HepG2 (cell line): ENCODE results near the gene ANK3. TPM values are rescaled to one million over a fixed set of nuclear protein-coding genes. Genes with fewer than 3 reads are reported as not detected.

Experiments
- ATAC-seq: fragments of 200-7000 bp; cut with Tn5 transposase; 3 replicates; pipeline ENCODE4 v1.9.1; 2020; ENCODE audit warnings: mild to moderate bottlenecking, moderate library complexity
- BruUV-seq: library from RNA; stranded (reverse); fragments of 400-500 nt; replicated peaks from 2 replicates; lab custom pipeline; 2021; lab: Mats Ljungman, UMichigan
- CTCF ChIA-PET: fragments of 300-600 bp; formaldehyde crosslinking; extraction: SDS; loops from one replicate; lab custom pipeline; 2021; ENCODE audit warnings: low total read pairs, inconsistent platforms, low intra/inter-chr PET ratio; lab: Yijun Ruan, JAX
- POLR2A ChIA-PET: fragments of 350-600 bp; sonication (Branson Sonifier 250); formaldehyde crosslinking; loops from one replicate; lab custom pipeline; 2020; ENCODE audit warnings: antibody characterized with exemption, inconsistent platforms; lab: Yijun Ruan, JAX
- DNase-seq: peaks from one replicate; pipeline ENCODE4 v3.0.0-alpha.2; 2015; ENCODE audit warnings: low spot score
- FAIRE-seq: peaks from 3 replicates; lab custom pipeline; 2011; peaks lifted over from hg19 to GRCh38; lab: Jason Lieb, UNC
- H2AFZ ChIP-seq: one replicate; pipeline ENCODE4 v1.6.1; 2011; ENCODE audit warnings: low read length, inconsistent platforms
- H3K27ac ChIP-seq: fragments of 300-600 bp; 3 replicates; pipeline ENCODE4 v1.8.0; 2011; ENCODE audit warnings: mixed run types, mild to moderate bottlenecking, mixed read lengths, low read length, inconsistent platforms; ENCODE audit not compliant: insufficient read depth; ENCODE audit errors: extremely low read length
- H3K27me3 ChIP-seq, 2 experiments: fragments of 200-600 bp in 1 of 2; 2 replicates in 1 of 2; 3 replicates in 1 of 2; pipeline versions ENCODE4 v1.6.0 to v1.8.0; 2011; ENCODE audit warnings: low read length in 2 of 2, mild to moderate bottlenecking in 2 of 2, moderate library complexity in 2 of 2, inconsistent platforms in 1 of 2; ENCODE audit not compliant: insufficient read depth in 2 of 2, control insufficient read depth in 1 of 2
- H3K36me3 ChIP-seq, 2 experiments: fragments of 200-600 bp in 1 of 2; replicated peaks in 1 of 2; 2 replicates in 1 of 2; 3 replicates in 1 of 2; pipeline versions ENCODE4 v1.5.1 to v1.8.0; 2011; ENCODE audit warnings: low read length in 2 of 2, inconsistent platforms in 1 of 2; ENCODE audit not compliant: insufficient read depth in 2 of 2, control insufficient read depth in 1 of 2
- H3K4me1 ChIP-seq: 2 replicates; pipeline ENCODE4 v1.5.1; 2012; ENCODE audit warnings: low read length, inconsistent platforms; ENCODE audit not compliant: insufficient read depth
- H3K4me2 ChIP-seq: 2 replicates; pipeline ENCODE4 v1.6.0; 2011; ENCODE audit warnings: low read depth, low read length, inconsistent platforms
- H3K4me3 ChIP-seq, 3 experiments: fragments of 200-600 bp in 1 of 3; sonication (generic), shearing (Covaris generic) in 1 of 3; replicated peaks in 1 of 3; 2 replicates each; pipeline ENCODE4 v1.5.1; 2011 to 2016; ENCODE audit warnings: low read length in 3 of 3, inconsistent platforms in 2 of 3, low read depth in 2 of 3, mild to moderate bottlenecking in 2 of 3, control low read depth in 1 of 3, mixed read lengths in 1 of 3; ENCODE audit not compliant: insufficient read depth in 1 of 3
- H3K79me2 ChIP-seq: one replicate; pipeline ENCODE4 v1.6.1; 2011; ENCODE audit warnings: low read length, inconsistent platforms; ENCODE audit not compliant: insufficient read depth
- H3K9ac ChIP-seq: 2 replicates; pipeline ENCODE4 v1.6.0; 2011; ENCODE audit warnings: mild to moderate bottlenecking, low read depth, low read length, inconsistent platforms; ENCODE audit not compliant: insufficient read depth
- H3K9me3 ChIP-seq: 2 replicates; pipeline ENCODE4 v1.5.1; 2012; ENCODE audit warnings: mild to moderate bottlenecking, low read length
- H4K20me1 ChIP-seq: 2 replicates; pipeline ENCODE4 v1.6.0; 2011; ENCODE audit warnings: inconsistent platforms, mild to moderate bottlenecking, low read length, moderate library complexity; ENCODE audit not compliant: insufficient read depth
- GABPA ChIP-seq, 2 experiments: IDR thresholded peaks; 2 replicates each; pipeline ENCODE4 v1.6.1; 2011 to 2016; ENCODE audit warnings: low read depth in 2 of 2, low read length in 1 of 2, missing biosample characterization in 1 of 2, missing genetic modification characterization in 1 of 2
- HCFC1 ChIP-seq: fragments of 150-350 bp; IDR thresholded peaks from 2 replicates; pipeline ENCODE4 v1.6.1; 2014; ENCODE audit warnings: low read depth, low read length
- HNRNPK ChIP-seq: fragments of 200-400 bp; formaldehyde crosslinking; IDR thresholded peaks from 2 replicates; pipeline ENCODE4 v1.6.1; 2018; ENCODE audit warnings: low read length, low read depth, moderate library complexity, mild to moderate bottlenecking; ENCODE audit not compliant: poor library complexity, severe bottlenecking
- IKZF4 ChIP-seq: sonication (generic); formaldehyde crosslinking; IDR thresholded peaks from 2 replicates; pipeline ENCODE4 v1.5.1; 2020; ENCODE audit warnings: borderline replicate concordance, mild to moderate bottlenecking, low read depth, missing genetic modification reagents; ENCODE audit errors: not compliant biosample characterization
- KDM5B ChIP-seq: sonication (generic); formaldehyde crosslinking; IDR thresholded peaks from 2 replicates; pipeline ENCODE4 v1.4.0; 2020; ENCODE audit warnings: missing genetic modification reagents, mild to moderate bottlenecking, borderline replicate concordance
- RFX5 ChIP-seq: IDR thresholded peaks from 2 replicates; pipeline ENCODE4 v1.6.1; 2011; ENCODE audit warnings: low read depth, low read length, improper control_type of control experiment
- ZBTB8A ChIP-seq: sonication (generic); formaldehyde crosslinking; IDR thresholded peaks from 2 replicates; pipeline ENCODE4 v1.4.0; 2020; ENCODE audit warnings: mild to moderate bottlenecking, low read depth, missing genetic modification reagents, borderline replicate concordance
- ZHX1 ChIP-seq: sonication (generic); formaldehyde crosslinking; IDR thresholded peaks from 2 replicates; pipeline ENCODE4 v1.8.1; 2022; ENCODE audit warnings: low read depth, mild to moderate bottlenecking, missing genetic modification reagents
- ZNF235 ChIP-seq: sonication (generic); formaldehyde crosslinking; IDR thresholded peaks from 2 replicates; pipeline ENCODE4 v1.8.1; 2023; ENCODE audit warnings: mild to moderate bottlenecking, missing genetic modification reagents, borderline replicate concordance
- ZNF432 ChIP-seq: sonication (generic); formaldehyde crosslinking; IDR thresholded peaks from 2 replicates; pipeline ENCODE4 v1.5.0; 2020; ENCODE audit warnings: missing genetic modification reagents, mild to moderate bottlenecking, borderline replicate concordance
- WGBS: methylation state at CpG from one replicate; pipeline ENCODE4 v1.1.6; 2017; ENCODE audit warnings: low lambda C conversion rate; 5-methylcytosine and 5-hydroxymethylcytosine counted together
- in situ Hi-C: cut with HindIII; loops from 2 replicates; pipeline ENCODE4 v1.10.0; 2017; ENCODE audit warnings: low pct_unique_long_range_greater_than_20kb; ENCODE audit not compliant: extremely low pct_ligation_motif_present
- intact Hi-C: fragments of 100-400 bp; cut with micrococcal nuclease; formaldehyde crosslinking; loops from one replicate; pipeline ENCODE4 v1.10.0; 2022; ENCODE audit not compliant: unreplicated experiment
- polyA plus RNA-seq, 8 experiments: library from polyadenylated mRNA; depleted of rRNA in 3 of 8; stranded (reverse) in 7 of 8; unstranded in 1 of 8; fragments of >200 nt; fragmentation: Illumina TruSeq in 4 of 8; extraction: Trizol in 4 of 8; gene quantifications; 2 replicates each; pipeline versions ENCODE4 v1.2.1 to v1.2.3, GENCODE V29; 2011 to 2016; ENCODE audit warnings: low read depth in 4 of 8, missing spikeins in 1 of 8, mixed read lengths in 1 of 8; ENCODE audit not compliant: insufficient read depth in 1 of 8
- total RNA-seq, 5 experiments: library from RNA; depleted of rRNA; stranded (reverse); fragments of >200 nt; fragmentation: Illumina TruSeq; extraction: Trizol; gene quantifications; 2 replicates each; pipeline ENCODE4 v1.2.3, GENCODE V29; 2016; ENCODE audit warnings: low read depth in 1 of 5
- TF ChIP-seq, protein P1 (sequence below): sonication (generic); formaldehyde crosslinking; IDR thresholded peaks from 2 replicates; pipeline ENCODE4 v1.5.0; 2020; ENCODE audit warnings: mild to moderate bottlenecking, missing genetic modification reagents
- TF ChIP-seq, protein P2 (sequence below): sonication (generic); formaldehyde crosslinking; IDR thresholded peaks from 2 replicates; pipeline ENCODE4 v1.5.1; 2020; ENCODE audit warnings: missing genetic modification reagents, mild to moderate bottlenecking, borderline replicate concordance
- TF ChIP-seq, protein P3 (sequence below): sonication (generic); formaldehyde crosslinking; IDR thresholded peaks from 2 replicates; pipeline ENCODE4 v1.4.0; 2020; ENCODE audit warnings: missing genetic modification reagents

The ANK3 gene
- total and polyA plus RNA-seq, 2 of the 13 experiments (the other 11 are each of a cell fraction or from before 2014, with no cell fraction given): not detected

DNA sequence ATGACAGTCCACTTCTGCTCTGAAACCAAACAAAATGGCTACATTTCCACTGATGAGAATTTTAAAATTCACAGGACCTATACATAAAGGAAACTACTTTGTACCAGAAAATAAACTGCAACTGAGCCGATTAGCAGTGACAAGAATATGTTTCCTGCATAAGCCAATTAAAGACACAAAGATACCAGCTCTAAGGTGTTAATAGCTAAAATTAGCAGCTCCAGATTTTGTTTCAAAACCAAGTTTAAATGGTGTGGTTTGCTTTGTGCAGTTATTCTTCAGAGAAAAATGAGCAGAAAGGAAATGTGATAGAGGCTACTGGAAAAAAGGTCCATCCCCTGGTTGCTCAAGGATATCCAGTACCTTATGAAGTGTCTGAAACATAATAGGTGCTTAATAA, 123.2 kb downstream of the ANK3 start:
- Histone ChIP-seq H3K9me3 (no peaks in the 10 kb centered on the region), H3K4me3 (no peak overlapping the region), H3K4me2 (no peak overlapping the region), H4K20me1 (no peaks in the 10 kb centered on the region), H3K36me3 (no peaks in the 10 kb centered on the region), H3K79me2 (no peaks in the 10 kb centered on the region), H3K27me3 (no peaks in the 10 kb centered on the region), H2AFZ (no peak overlapping the region), H3K9ac (no peak overlapping the region), H3K27ac (no peak overlapping the region), H3K4me1 (no peaks in the 10 kb centered on the region)
- ChIA-PET CTCF (no interaction called here), POLR2A (no interaction called here)
- in situ Hi-C loops (no loop called here), intact Hi-C loops (no loop called here)
- DNase-seq: no peak
- FAIRE-seq: no peak
- no peak for ATAC-seq
- no TSS peak for BruUV-seq
- 17% methylated on average over 1 of the region's 1 CpG for WGBS
- TF ChIP-seq RFX5 (no peak), KDM5B (CRISPR knock-in tag) (no peak), HNRNPK (no peak), HCFC1 (no peak), ZNF235 (CRISPR knock-in tag) (no peak), ZHX1 (CRISPR knock-in tag) (no peak), IKZF4 (CRISPR knock-in tag) (no peak), GABPA (IDR thresholded peaks at IDR 0.05; ENCODE audit: low read depth, low read length) (no peak), GABPA (CRISPR knock-in tag; IDR thresholded peaks at IDR 0.05; ENCODE audit: low read depth) (no peak), ZNF432 (CRISPR knock-in tag) (no peak), ZBTB8A (no peak)
- TF ChIP-seq, protein P1, sequence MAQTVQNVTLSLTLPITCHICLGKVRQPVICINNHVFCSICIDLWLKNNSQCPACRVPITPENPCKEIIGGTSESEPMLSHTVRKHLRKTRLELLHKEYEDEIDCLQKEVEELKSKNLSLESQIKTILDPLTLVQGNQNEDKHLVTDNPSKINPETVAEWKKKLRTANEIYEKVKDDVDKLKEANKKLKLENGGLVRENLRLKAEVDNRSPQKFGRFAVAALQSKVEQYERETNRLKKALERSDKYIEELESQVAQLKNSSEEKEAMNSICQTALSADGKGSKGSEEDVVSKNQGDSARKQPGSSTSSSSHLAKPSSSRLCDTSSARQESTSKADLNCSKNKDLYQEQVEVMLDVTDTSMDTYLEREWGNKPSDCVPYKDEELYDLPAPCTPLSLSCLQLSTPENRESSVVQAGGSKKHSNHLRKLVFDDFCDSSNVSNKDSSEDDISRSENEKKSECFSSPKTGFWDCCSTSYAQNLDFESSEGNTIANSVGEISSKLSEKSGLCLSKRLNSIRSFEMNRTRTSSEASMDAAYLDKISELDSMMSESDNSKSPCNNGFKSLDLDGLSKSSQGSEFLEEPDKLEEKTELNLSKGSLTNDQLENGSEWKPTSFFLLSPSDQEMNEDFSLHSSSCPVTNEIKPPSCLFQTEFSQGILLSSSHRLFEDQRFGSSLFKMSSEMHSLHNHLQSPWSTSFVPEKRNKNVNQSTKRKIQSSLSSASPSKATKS (CRISPR knock-in tag): no peak
- TF ChIP-seq, protein P2, sequence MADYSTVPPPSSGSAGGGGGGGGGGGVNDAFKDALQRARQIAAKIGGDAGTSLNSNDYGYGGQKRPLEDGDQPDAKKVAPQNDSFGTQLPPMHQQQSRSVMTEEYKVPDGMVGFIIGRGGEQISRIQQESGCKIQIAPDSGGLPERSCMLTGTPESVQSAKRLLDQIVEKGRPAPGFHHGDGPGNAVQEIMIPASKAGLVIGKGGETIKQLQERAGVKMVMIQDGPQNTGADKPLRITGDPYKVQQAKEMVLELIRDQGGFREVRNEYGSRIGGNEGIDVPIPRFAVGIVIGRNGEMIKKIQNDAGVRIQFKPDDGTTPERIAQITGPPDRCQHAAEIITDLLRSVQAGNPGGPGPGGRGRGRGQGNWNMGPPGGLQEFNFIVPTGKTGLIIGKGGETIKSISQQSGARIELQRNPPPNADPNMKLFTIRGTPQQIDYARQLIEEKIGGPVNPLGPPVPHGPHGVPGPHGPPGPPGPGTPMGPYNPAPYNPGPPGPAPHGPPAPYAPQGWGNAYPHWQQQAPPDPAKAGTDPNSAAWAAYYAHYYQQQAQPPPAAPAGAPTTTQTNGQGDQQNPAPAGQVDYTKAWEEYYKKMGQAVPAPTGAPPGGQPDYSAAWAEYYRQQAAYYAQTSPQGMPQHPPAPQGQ (CRISPR knock-in tag): no peak
- TF ChIP-seq, protein P3, sequence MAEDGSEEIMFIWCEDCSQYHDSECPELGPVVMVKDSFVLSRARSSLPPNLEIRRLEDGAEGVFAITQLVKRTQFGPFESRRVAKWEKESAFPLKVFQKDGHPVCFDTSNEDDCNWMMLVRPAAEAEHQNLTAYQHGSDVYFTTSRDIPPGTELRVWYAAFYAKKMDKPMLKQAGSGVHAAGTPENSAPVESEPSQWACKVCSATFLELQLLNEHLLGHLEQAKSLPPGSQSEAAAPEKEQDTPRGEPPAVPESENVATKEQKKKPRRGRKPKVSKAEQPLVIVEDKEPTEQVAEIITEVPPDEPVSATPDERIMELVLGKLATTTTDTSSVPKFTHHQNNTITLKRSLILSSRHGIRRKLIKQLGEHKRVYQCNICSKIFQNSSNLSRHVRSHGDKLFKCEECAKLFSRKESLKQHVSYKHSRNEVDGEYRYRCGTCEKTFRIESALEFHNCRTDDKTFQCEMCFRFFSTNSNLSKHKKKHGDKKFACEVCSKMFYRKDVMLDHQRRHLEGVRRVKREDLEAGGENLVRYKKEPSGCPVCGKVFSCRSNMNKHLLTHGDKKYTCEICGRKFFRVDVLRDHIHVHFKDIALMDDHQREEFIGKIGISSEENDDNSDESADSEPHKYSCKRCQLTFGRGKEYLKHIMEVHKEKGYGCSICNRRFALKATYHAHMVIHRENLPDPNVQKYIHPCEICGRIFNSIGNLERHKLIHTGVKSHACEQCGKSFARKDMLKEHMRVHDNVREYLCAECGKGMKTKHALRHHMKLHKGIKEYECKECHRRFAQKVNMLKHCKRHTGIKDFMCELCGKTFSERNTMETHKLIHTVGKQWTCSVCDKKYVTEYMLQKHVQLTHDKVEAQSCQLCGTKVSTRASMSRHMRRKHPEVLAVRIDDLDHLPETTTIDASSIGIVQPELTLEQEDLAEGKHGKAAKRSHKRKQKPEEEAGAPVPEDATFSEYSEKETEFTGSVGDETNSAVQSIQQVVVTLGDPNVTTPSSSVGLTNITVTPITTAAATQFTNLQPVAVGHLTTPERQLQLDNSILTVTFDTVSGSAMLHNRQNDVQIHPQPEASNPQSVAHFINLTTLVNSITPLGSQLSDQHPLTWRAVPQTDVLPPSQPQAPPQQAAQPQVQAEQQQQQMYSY: no peak
